Cardiac septum (tissue), 1 donor: ENCODE results near the gene SPACA6. TPM values are rescaled to one million over a fixed set of nuclear protein-coding genes. Genes with fewer than 3 reads are reported as not detected.

Source experiments
- DNase-seq: peaks from one replicate; pipeline ENCODE4 v3.0.0-alpha.2; 2020; ENCODE audit warnings: low spot score
- intact Hi-C: fragments of 100-400 bp; cut with DNase I; formaldehyde crosslinking; loops from one replicate; pipeline ENCODE4 v1.14.0; 2022
- total RNA-seq: library from RNA; stranded (reverse); fragmentation: NEBNext Ultra II Directional; extraction: Animal tissue kit (Norgen Biotek cat#: 25700); gene quantifications from one replicate; pipeline ENCODE4 v1.2.1, GENCODE V29; 2021
- donor health status: DM: no; HTN: no; CAD: no.

The SPACA6 gene
- total RNA-seq, 1 donor from 2014 or later: 14.7 TPM

GRCh38 chr19:51702103-51702824 is 9.1 kb downstream of the SPACA6 start:
- intact Hi-C loops: loop anchor here (5.0 kb wide), 1 partner anchor 95 kb away; the partner anchor contains the start of gene FPR3
- peak; percentile 90 for DNase-seq

GRCh38 chr19:51702825-51703574 is 9.9 kb downstream of the SPACA6 start:
- intact Hi-C loops: loop anchor here (5.0 kb wide), 1 partner anchor 94 kb away; the partner anchor contains the start of gene FPR3
- no peak for DNase-seq

- intact Hi-C loops: loop anchor here (1.0 to 5.0 kb wide), 2 partner anchors 14 to 93 kb away; partner anchors contain the start of gene FPR3
- peak; percentile 99 for DNase-seq
Measured at GRCh38 chr19:51703575-51704515, 10.7 kb downstream of the SPACA6 start.

- no peak for DNase-seq
- intact Hi-C loops: loop anchor here (1.0 to 5.0 kb wide), 2 partner anchors 14 to 93 kb away; partner anchors contain the start of gene FPR3
Measured at GRCh38 chr19:51704626-51705025, 11.5 kb downstream of the SPACA6 start.

GRCh38 chr19:51706296-51706695 is 13.2 kb downstream of the SPACA6 start:
- intact Hi-C loops: no loop called here
- DNase-seq: no peak

- DNase-seq: no peak
- intact Hi-C loops: no loop called here
Measured at GRCh38 chr19:51706885-51707284, 13.8 kb downstream of the SPACA6 start.

- DNase-seq: no peak
- intact Hi-C loops: no loop called here
Measured at GRCh38 chr19:51708811-51709210, 15.7 kb downstream of the SPACA6 start.

GRCh38 chr19:51709575-51709974 is 16.4 kb downstream of the SPACA6 start:
- DNase-seq: no peak

GRCh38 chr19:51710163-51710562 is 17.0 kb downstream of the SPACA6 start:
- intact Hi-C loops: no loop called here
- no peak for DNase-seq

More at GRCh38 chr19:51709575-51709974, 16.4 kb downstream of the SPACA6 start:
- intact Hi-C loops: no loop called here

GRCh38 chr19:51711702-51712101 is 18.6 kb downstream of the SPACA6 start:
- DNase-seq: no peak
- intact Hi-C loops: no loop called here

- intact Hi-C loops: no loop called here
- DNase-seq: no peak
Measured at GRCh38 chr19:51712461-51713081, 19.4 kb downstream of the SPACA6 start.

GRCh38 chr19:51713319-51714285 is 20.5 kb downstream of the SPACA6 start:
- intact Hi-C loops: no loop called here
- DNase-seq: no peak

- intact Hi-C loops: no loop called here
- DNase-seq: no peak
Measured at GRCh38 chr19:51714848-51715247, 21.7 kb downstream of the SPACA6 start.

- intact Hi-C loops: no loop called here
- DNase-seq: no peak
Measured at GRCh38 chr19:51715850-51716249, 22.7 kb downstream of the SPACA6 start.

- intact Hi-C loops: no loop called here
- no peak for DNase-seq
Measured at GRCh38 chr19:51716925-51717324, 23.8 kb downstream of the SPACA6 start.

GRCh38 chr19:51719251-51719988 is 26.3 kb downstream of the SPACA6 start:
- no peak for DNase-seq
- intact Hi-C loops: no loop called here

- intact Hi-C loops: no loop called here
- no peak for DNase-seq
Measured at GRCh38 chr19:51721905-51722304, 28.8 kb downstream of the SPACA6 start.
